Caco-2 (cell line): ENCODE data around the gene KRT85. TPM values are rescaled to one million over a fixed set of nuclear protein-coding genes. Genes with fewer than 3 reads are reported as not detected.

Experiments
- BruUV-seq: library from RNA; stranded (reverse); fragments of 400-500 nt; replicated peaks from 2 replicates; lab custom pipeline; 2021; lab: Mats Ljungman, UMichigan
- CTCF ChIA-PET: fragments of 300-600 bp; sonication (Branson Sonifier 250); formaldehyde crosslinking; loops from one replicate; lab custom pipeline; 2022; ENCODE audit warnings: antibody characterized with exemption; lab: Charles Lee
- POLR2A ChIA-PET: fragments of 300-600 bp; sonication (Branson Sonifier 250); formaldehyde crosslinking; loops from one replicate; lab custom pipeline; 2022; ENCODE audit warnings: antibody characterized with exemption; lab: Charles Lee
- DNase-seq, 2 experiments: peaks; one replicate each; pipeline versions ENCODE4 v3.0.0 to v3.0.0-alpha.2; 2020 to 2022
- H3K27me3 ChIP-seq: replicated peaks from 2 replicates; pipeline ENCODE4 v1.6.0; 2011; ENCODE audit warnings: low read length; ENCODE audit not compliant: control insufficient read depth, insufficient read depth
- H3K36me3 ChIP-seq: 2 replicates; pipeline ENCODE4 v1.5.1; 2011; ENCODE audit warnings: low read length; ENCODE audit not compliant: control insufficient read depth, insufficient read depth
- H3K4me1 ChIP-seq: fragments of 250-450 bp; sonication (Bioruptor Pico); 2 replicates; pipeline ENCODE4 v1.5.1; 2020; ENCODE audit warnings: mild to moderate bottlenecking
- H3K4me3 ChIP-seq: 2 replicates; pipeline ENCODE4 v1.5.1; 2011; ENCODE audit warnings: low read depth, mild to moderate bottlenecking, control low read depth, low read length
- H3K9me3 ChIP-seq: fragments of 250-450 bp; sonication (Bioruptor Pico); 2 replicates; pipeline ENCODE4 v1.5.1; 2020; ENCODE audit warnings: mild to moderate bottlenecking, moderate library complexity
- H3K27ac Mint-ChIP-seq: one replicate; pipeline ENCODE4 v1.8.0; 2022; ENCODE audit warnings: mixed read lengths; ENCODE audit not compliant: unreplicated experiment
- H3K27me3 Mint-ChIP-seq: one replicate; pipeline ENCODE4 v1.8.0; 2022; ENCODE audit warnings: mixed read lengths; ENCODE audit not compliant: insufficient read depth, unreplicated experiment
- H3K36me3 Mint-ChIP-seq: one replicate; pipeline ENCODE4 v1.8.0; 2022; ENCODE audit warnings: mild to moderate bottlenecking, mixed read lengths; ENCODE audit not compliant: insufficient read depth, unreplicated experiment
- H3K4me1 Mint-ChIP-seq: one replicate; pipeline ENCODE4 v1.8.0; 2022; ENCODE audit warnings: low read depth, mixed read lengths; ENCODE audit not compliant: unreplicated experiment
- H3K4me3 Mint-ChIP-seq: one replicate; pipeline ENCODE4 v1.8.0; 2022; ENCODE audit warnings: mild to moderate bottlenecking, moderate library complexity, mixed read lengths; ENCODE audit not compliant: unreplicated experiment
- H3K9me3 Mint-ChIP-seq: one replicate; pipeline ENCODE4 v1.8.0; 2022; ENCODE audit warnings: mixed read lengths; ENCODE audit not compliant: unreplicated experiment
- CTCF ChIP-seq, 2 experiments: fragments of 200-600 bp in 1 of 2; IDR thresholded peaks; 1 replicate in 1 of 2; 2 replicates in 1 of 2; pipeline versions ENCODE4 v1.5.1 to v1.8.0; 2011 to 2022; ENCODE audit warnings: antibody characterized with exemption in 1 of 2, control low read depth in 1 of 2, inconsistent platforms in 1 of 2, low read depth in 1 of 2, low read length in 1 of 2, mild to moderate bottlenecking in 1 of 2, moderate library complexity in 1 of 2; ENCODE audit not compliant: insufficient read depth in 1 of 2, severe bottlenecking in 1 of 2, unreplicated experiment in 1 of 2
- intact Hi-C: fragments of 100-400 bp; cut with micrococcal nuclease; formaldehyde crosslinking; loops from one replicate; pipeline ENCODE4 v1.10.0; 2022; ENCODE audit not compliant: unreplicated experiment
- total RNA-seq: library from RNA; stranded (reverse); gene quantifications from 2 replicates; pipeline ENCODE4 v1.2.3, GENCODE V29; 2022

Gene KRT85
- total RNA-seq, 1 experiment from 2014 or later, result not detected

GRCh38 chr12:52402873-52403540 is 35.7 kb upstream of the KRT85 start:
- POLR2A ChIA-PET, result no interaction called here
- Mint-ChIP-seq H3K36me3 (peaks cover 2% of the 10 kb centered on the region), H3K9me3 (no peaks in the 10 kb centered on the region), H3K27ac (no peak overlapping the region), H3K4me1 (no peaks in the 10 kb centered on the region), H3K4me3 (no peak overlapping the region), H3K27me3 (no peaks in the 10 kb centered on the region)
- Histone ChIP-seq H3K27me3 (no peaks in the 10 kb centered on the region), H3K9me3 (no peaks in the 10 kb centered on the region), H3K4me1 (no peaks in the 10 kb centered on the region), H3K36me3 (no peaks in the 10 kb centered on the region), H3K4me3 (no peak overlapping the region)
- no peak for DNase-seq
- no TSS peak for BruUV-seq
- intact Hi-C loops, result no loop called here
- TF ChIP-seq CTCF (IDR thresholded peaks at IDR 0.05; ENCODE audit: insufficient read depth in 1 of 2, low read depth in 1 of 2, low read length in 1 of 2, severe bottlenecking in 1 of 2, unreplicated experiment in 1 of 2), result no peak
- CTCF ChIA-PET, result interaction anchor here (1.4 kb wide), 1 partner anchor 468 kb away, joined by 4 read pairs; no protein-coding TSS in a partner anchor

- intact Hi-C loops, result no loop called here
- Mint-ChIP-seq H3K4me3 (no peak overlapping the region), H3K27me3 (no peaks in the 10 kb centered on the region), H3K4me1 (no peaks in the 10 kb centered on the region), H3K36me3 (no peaks in the 10 kb centered on the region), H3K27ac (no peak overlapping the region), H3K9me3 (no peaks in the 10 kb centered on the region)
- CTCF ChIA-PET, result no interaction called here
- no peak for TF ChIP-seq CTCF (IDR thresholded peaks at IDR 0.05; ENCODE audit: insufficient read depth in 1 of 2, low read depth in 1 of 2, low read length in 1 of 2, severe bottlenecking in 1 of 2, unreplicated experiment in 1 of 2)
- no TSS peak for BruUV-seq
- Histone ChIP-seq H3K4me1 (no peaks in the 10 kb centered on the region), H3K4me3 (no peak overlapping the region), H3K36me3 (no peaks in the 10 kb centered on the region), H3K9me3 (no peaks in the 10 kb centered on the region), H3K27me3 (no peaks in the 10 kb centered on the region)
- POLR2A ChIA-PET, result no interaction called here
- no peak for DNase-seq
Observed at GRCh38 chr12:52402377-52402776, 35.1 kb upstream of the KRT85 start.

- Histone ChIP-seq H3K9me3 (no peaks in the 10 kb centered on the region), H3K27me3 (no peaks in the 10 kb centered on the region), H3K4me3 (no peak overlapping the region), H3K36me3 (no peaks in the 10 kb centered on the region), H3K4me1 (no peaks in the 10 kb centered on the region)
- no peak for TF ChIP-seq CTCF (IDR thresholded peaks at IDR 0.05; ENCODE audit: insufficient read depth in 1 of 2, low read depth in 1 of 2, low read length in 1 of 2, severe bottlenecking in 1 of 2, unreplicated experiment in 1 of 2)
- Mint-ChIP-seq H3K9me3 (no peaks in the 10 kb centered on the region), H3K4me3 (no peak overlapping the region), H3K4me1 (no peaks in the 10 kb centered on the region), H3K27ac (no peak overlapping the region), H3K27me3 (no peaks in the 10 kb centered on the region), H3K36me3 (no peaks in the 10 kb centered on the region)
- ChIA-PET CTCF (no interaction called here), POLR2A (no interaction called here)
- BruUV-seq, result no TSS peak
- no peak for DNase-seq
- intact Hi-C loops, result no loop called here
Observed at GRCh38 chr12:52401926-52402325, 34.6 kb upstream of the KRT85 start.
